ENCODE data around the gene OPCML.

DNA sequence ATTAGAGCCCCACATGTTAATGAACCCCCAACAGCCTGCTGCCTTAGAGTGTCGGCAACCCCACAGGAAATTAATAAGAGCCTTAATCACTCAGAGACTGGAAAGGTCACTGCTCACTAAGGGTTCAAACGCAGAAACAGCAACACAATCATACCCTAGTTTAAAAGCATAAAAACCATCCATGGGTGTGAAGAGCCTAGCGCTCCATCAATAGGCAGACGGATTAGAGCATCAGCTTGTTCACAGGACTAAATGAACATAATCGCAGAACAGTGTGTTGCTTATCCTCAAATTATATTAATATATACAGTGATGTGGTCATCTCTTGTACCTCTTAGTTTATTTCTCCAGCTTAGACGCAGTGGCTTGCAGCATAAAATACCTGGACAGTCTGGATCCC lies 720.7 kb downstream of the OPCML start:
- no peak for TF ChIP-seq EZH2phosphoT487 (conservative IDR thresholded peaks at IDR 0.05; ENCODE audit: low read length)
- TF ChIP-seq, protein P1, sequence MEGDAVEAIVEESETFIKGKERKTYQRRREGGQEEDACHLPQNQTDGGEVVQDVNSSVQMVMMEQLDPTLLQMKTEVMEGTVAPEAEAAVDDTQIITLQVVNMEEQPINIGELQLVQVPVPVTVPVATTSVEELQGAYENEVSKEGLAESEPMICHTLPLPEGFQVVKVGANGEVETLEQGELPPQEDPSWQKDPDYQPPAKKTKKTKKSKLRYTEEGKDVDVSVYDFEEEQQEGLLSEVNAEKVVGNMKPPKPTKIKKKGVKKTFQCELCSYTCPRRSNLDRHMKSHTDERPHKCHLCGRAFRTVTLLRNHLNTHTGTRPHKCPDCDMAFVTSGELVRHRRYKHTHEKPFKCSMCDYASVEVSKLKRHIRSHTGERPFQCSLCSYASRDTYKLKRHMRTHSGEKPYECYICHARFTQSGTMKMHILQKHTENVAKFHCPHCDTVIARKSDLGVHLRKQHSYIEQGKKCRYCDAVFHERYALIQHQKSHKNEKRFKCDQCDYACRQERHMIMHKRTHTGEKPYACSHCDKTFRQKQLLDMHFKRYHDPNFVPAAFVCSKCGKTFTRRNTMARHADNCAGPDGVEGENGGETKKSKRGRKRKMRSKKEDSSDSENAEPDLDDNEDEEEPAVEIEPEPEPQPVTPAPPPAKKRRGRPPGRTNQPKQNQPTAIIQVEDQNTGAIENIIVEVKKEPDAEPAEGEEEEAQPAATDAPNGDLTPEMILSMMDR (IDR thresholded peaks at IDR 0.05; ENCODE audit: insufficient read depth, low read length, poor library complexity, severe bottlenecking), result no peak
